Measurements from ENCODE around the gene L3MBTL4.
"Not testable (repeated sequence)": the region's sequence is repeated elsewhere in the genome, so short reads cannot be mapped to it uniquely, and the experiment has no call there.

The L3MBTL4 gene

GRCh38 chr18:6409933-6410332 lies 4.8 kb downstream of the L3MBTL4 start:
- DNase-seq (ENCODE audit: extremely low spot score) = no peak
- ChIA-PET POLR2A (no interaction called here), CTCF (interaction anchor here (1.0 kb wide), 1 partner anchor 40 kb away, joined by 3 read pairs; no protein-coding TSS in a partner anchor)
- TF ChIP-seq CTCF (IDR thresholded peaks at IDR 0.05; ENCODE audit: control extremely low read depth, extremely low read depth, low read depth, missing control alignments) = no peak

GRCh38 chr18:6408543-6408942 lies 6.2 kb downstream of the L3MBTL4 start:
- DNase-seq (ENCODE audit: extremely low spot score); POLR2A ChIA-PET; CTCF ChIA-PET: not testable (repeated sequence)

- ChIA-PET CTCF (interaction anchor here (1.3 to 2.8 kb wide), 2 partner anchors 18 to 517 kb away, joined by 3 to 9 read pairs; no protein-coding TSS in a partner anchor), POLR2A (no interaction called here)
- no peak for TF ChIP-seq CTCF (IDR thresholded peaks at IDR 0.05; ENCODE audit: control extremely low read depth, extremely low read depth, low read depth, missing control alignments)
- no peak for DNase-seq (ENCODE audit: extremely low spot score)
Measured at GRCh38 chr18:6406910-6407470, 7.7 kb downstream of the L3MBTL4 start.

GRCh38 chr18:6406075-6406909 lies 8.4 kb downstream of the L3MBTL4 start:
- no peak for TF ChIP-seq CTCF (IDR thresholded peaks at IDR 0.05; ENCODE audit: control extremely low read depth, extremely low read depth, low read depth, missing control alignments)
- ChIA-PET CTCF (interaction anchor here (1.0 to 2.8 kb wide), 4 partner anchors 16 to 516 kb away, joined by 3 to 9 read pairs (median 4); no protein-coding TSS in a partner anchor), POLR2A (no interaction called here)
- no peak for DNase-seq (ENCODE audit: extremely low spot score)

GRCh38 chr18:6405237-6406074 lies 9.3 kb downstream of the L3MBTL4 start:
- no peak for TF ChIP-seq CTCF (IDR thresholded peaks at IDR 0.05; ENCODE audit: control extremely low read depth, extremely low read depth, low read depth, missing control alignments)
- POLR2A ChIA-PET = no interaction called here
- CTCF ChIA-PET = interaction anchor here (1.0 to 2.8 kb wide), 5 partner anchors 13 to 38 kb away, joined by 3 to 9 read pairs (median 4); no protein-coding TSS in a partner anchor
- no peak for DNase-seq (ENCODE audit: extremely low spot score)

- ChIA-PET POLR2A (no interaction called here), CTCF (interaction anchor here (1.3 to 2.8 kb wide), 4 partner anchors 14 to 37 kb away, joined by 3 to 9 read pairs (median 5); no protein-coding TSS in a partner anchor)
- TF ChIP-seq CTCF (IDR thresholded peaks at IDR 0.05; ENCODE audit: control extremely low read depth, extremely low read depth, low read depth, missing control alignments) = no peak
- DNase-seq (ENCODE audit: extremely low spot score) = no peak
Measured at GRCh38 chr18:6404834-6405233, 9.9 kb downstream of the L3MBTL4 start.
